ENCODE results near the gene GOLGA6A.
"Not testable (repeated sequence)": the region's sequence is repeated elsewhere in the genome, so short reads cannot be mapped to it uniquely, and the experiment has no call there.

GOLGA6A gene

GRCh38 chr15:74052271-74053260, 29.8 kb downstream of the GOLGA6A start:
- DNase-seq = not testable (repeated sequence)

- no peak for DNase-seq
Observed at GRCh38 chr15:74050556-74051234, 31.7 kb downstream of the GOLGA6A start.

GRCh38 chr15:74050127-74050526, 32.2 kb downstream of the GOLGA6A start:
- no peak for DNase-seq

GRCh38 chr15:74046275-74046674, 36.1 kb downstream of the GOLGA6A start:
- DNase-seq = no peak

- no peak for DNase-seq
Observed at GRCh38 chr15:74045636-74046274, 36.6 kb downstream of the GOLGA6A start.

- no peak for DNase-seq
Observed at GRCh38 chr15:74045184-74045583, 37.2 kb downstream of the GOLGA6A start.

GRCh38 chr15:74044267-74045110, 37.9 kb downstream of the GOLGA6A start:
- DNase-seq = no peak

GRCh38 chr15:74043425-74044266, 38.7 kb downstream of the GOLGA6A start:
- DNase-seq = no peak

GRCh38 chr15:74042603-74043424, 39.5 kb downstream of the GOLGA6A start:
- DNase-seq = no peak

- no peak for DNase-seq
Observed at GRCh38 chr15:74041777-74042435, 40.4 kb downstream of the GOLGA6A start.

- DNase-seq = no peak
Observed at GRCh38 chr15:74041311-74041756, 41.0 kb downstream of the GOLGA6A start.

- DNase-seq = no peak
Observed at GRCh38 chr15:74040109-74040850, 42.1 kb downstream of the GOLGA6A start.

GRCh38 chr15:74039656-74040010, 42.7 kb downstream of the GOLGA6A start:
- no peak for DNase-seq

- DNase-seq = no peak
Observed at GRCh38 chr15:74038707-74039655, 43.4 kb downstream of the GOLGA6A start.

- DNase-seq = no peak
Observed at GRCh38 chr15:74037171-74038117, 44.9 kb downstream of the GOLGA6A start.

GRCh38 chr15:74036271-74037170, 45.8 kb downstream of the GOLGA6A start:
- DNase-seq = no peak
